Tibial nerve (tissue), 4 donors: Measurements from ENCODE around the gene LRRC25. TPM values are rescaled to one million over a fixed set of nuclear protein-coding genes. Genes with fewer than 3 reads are reported as not detected.

Experiments
- DNase-seq, 2 donors: peaks; one replicate each; pipeline ENCODE4 v3.0.0-alpha.2; 2019; ENCODE audit warnings: low spot score in 2 of 2
- H3K27ac ChIP-seq, 4 donors: fragments of 200-600 bp; sonication (generic) in 3 of 4; one replicate each; pipeline ENCODE4 v1.5.1; 2017 to 2019; ENCODE audit warnings: mild to moderate bottlenecking in 1 of 4
- H3K27me3 ChIP-seq, 2 donors: fragments of 200-600 bp; sonication (generic) in 1 of 2; one replicate each; pipeline versions ENCODE4 v1.5.1 to v1.6.0; 2017 to 2019
- H3K36me3 ChIP-seq, 3 donors: fragments of 200-600 bp; sonication (generic); one replicate each; pipeline ENCODE4 v1.5.1; 2018 to 2019
- H3K4me1 ChIP-seq, 4 donors: fragments of 200-600 bp; sonication (generic) in 3 of 4; one replicate each; pipeline ENCODE4 v1.5.1; 2017 to 2019
- H3K4me3 ChIP-seq, 4 donors: fragments of 200-600 bp; sonication (generic) in 3 of 4; one replicate each; pipeline ENCODE4 v1.5.1; 2017 to 2019; ENCODE audit warnings: mild to moderate bottlenecking in 1 of 4, moderate library complexity in 1 of 4
- H3K9me3 ChIP-seq, 4 donors: fragments of 200-600 bp; sonication (generic) in 3 of 4; one replicate each; pipeline ENCODE4 v1.5.1; 2017 to 2019
- CTCF ChIP-seq, 5 experiments: fragments of 200-600 bp in 3 of 5; fragments of 450-650 bp in 2 of 5; sonication (generic) in 3 of 5; IDR thresholded peaks; one replicate each; pipeline ENCODE4 v1.5.1; 2016 to 2019; ENCODE audit warnings: antibody characterized with exemption in 5 of 5, mild to moderate bottlenecking in 3 of 5, moderate library complexity in 2 of 5
- EP300 ChIP-seq, 2 donors: sonication (generic); formaldehyde crosslinking; IDR thresholded peaks; one replicate each; pipeline ENCODE4 v1.6.1; 2017; ENCODE audit warnings: antibody characterized with exemption in 2 of 2, mild to moderate bottlenecking in 1 of 2
- POLR2A ChIP-seq, 2 donors: fragments of 450-650 bp; IDR thresholded peaks; one replicate each; pipeline ENCODE4 v1.6.1; 2017; ENCODE audit warnings: antibody characterized with exemption in 2 of 2, mild to moderate bottlenecking in 2 of 2, moderate library complexity in 2 of 2
- WGBS, 2 donors: methylation state at CpG; one replicate each; pipeline ENCODE4 v1.1.5; 2018; 5-methylcytosine and 5-hydroxymethylcytosine counted together
- total RNA-seq, 4 donors: library from RNA; depleted of rRNA; stranded (reverse); fragments of >200 nt; gene quantifications; one replicate each; pipeline ENCODE4 v1.1.0, GENCODE V29; 2016

LRRC25 gene
- total RNA-seq, 4 donors from 2014 or later: 9.0 to 13.8 (median 9.8) TPM

- TF ChIP-seq EP300 (IDR thresholded peaks at IDR 0.05): no peak
- TF ChIP-seq CTCF (IDR thresholded peaks at IDR 0.05): no peak
- TF ChIP-seq POLR2A (IDR thresholded peaks at IDR 0.05): no peak
- Histone ChIP-seq H3K4me1 (peaks cover 0 to 80% (median 45%) of the 10 kb centered on the region in 4 donors), H3K9me3 (no peaks in the 10 kb centered on the region), H3K36me3 (peaks cover 0 to 29% (median 0%) of the 10 kb centered on the region in 3 donors), H3K4me3 (peak overlapping the region; percentile 15 to 52 (median 48)), H3K27ac (peak overlapping the region; percentile 26 to 95 (median 86)), H3K27me3 (no peaks in the 10 kb centered on the region)
- WGBS, 2 donors: 18 to 20% methylated on average over 2 to 6 of the region's 77 CpGs
- DNase-seq: no peak
Measured at GRCh38 chr19:18428787-18429674, 31.6 kb upstream of the LRRC25 start.

- H3K27me3 ChIP-seq: no peaks in the 10 kb centered on the region
- peak overlapping the region in 3 of 4 donors; percentile 82 to 95 (median 90) for H3K27ac ChIP-seq
- H3K9me3 ChIP-seq: no peaks in the 10 kb centered on the region
- 73 to 76% methylated on average over 14 to 15 of the region's 17 CpGs for WGBS, 2 donors
- peaks cover 0 to 29% (median 0%) of the 10 kb centered on the region in 3 donors for H3K36me3 ChIP-seq
- peaks cover 0 to 82% (median 51%) of the 10 kb centered on the region in 4 donors for H3K4me1 ChIP-seq
- TF ChIP-seq POLR2A (IDR thresholded peaks at IDR 0.05): no peak
- TF ChIP-seq EP300 (IDR thresholded peaks at IDR 0.05): no peak
- no peak for TF ChIP-seq CTCF (IDR thresholded peaks at IDR 0.05)
- no peak overlapping the region for H3K4me3 ChIP-seq
- no peak for DNase-seq
Measured at GRCh38 chr19:18428173-18428786, 30.9 kb upstream of the LRRC25 start.

- DNase-seq: no peak
- no peaks in the 10 kb centered on the region for H3K27me3 ChIP-seq
- no peaks in the 10 kb centered on the region for H3K9me3 ChIP-seq
- H3K4me3 ChIP-seq: no peak overlapping the region
- TF ChIP-seq CTCF (IDR thresholded peaks at IDR 0.05): no peak
- no peak for TF ChIP-seq POLR2A (IDR thresholded peaks at IDR 0.05)
- TF ChIP-seq EP300 (IDR thresholded peaks at IDR 0.05): no peak
- H3K4me1 ChIP-seq: peaks cover 0 to 82% (median 49%) of the 10 kb centered on the region in 4 donors
- H3K27ac ChIP-seq: peak overlapping the region in 2 of 4 donors; percentile 90 to 95
- 79 to 92% methylated on average over 5 to 12 of the region's 12 CpGs for WGBS, 2 donors
- H3K36me3 ChIP-seq: peaks cover 0 to 29% (median 0%) of the 10 kb centered on the region in 3 donors
Measured at GRCh38 chr19:18427743-18428113, 30.3 kb upstream of the LRRC25 start.

GRCh38 chr19:18427080-18427742 lies 29.8 kb upstream of the LRRC25 start:
- H3K9me3 ChIP-seq: no peaks in the 10 kb centered on the region
- WGBS, 2 donors: 84 to 85% methylated on average over 10 of the region's 16 CpGs
- TF ChIP-seq CTCF (IDR thresholded peaks at IDR 0.05) (no peak), EP300 (IDR thresholded peaks at IDR 0.05) (no peak), POLR2A (IDR thresholded peaks at IDR 0.05) (no peak)
- H3K4me3 ChIP-seq: no peak overlapping the region
- peaks cover 0 to 29% (median 0%) of the 10 kb centered on the region in 3 donors for H3K36me3 ChIP-seq
- DNase-seq: no peak
- H3K27me3 ChIP-seq: no peaks in the 10 kb centered on the region
- peak overlapping the region in 2 of 4 donors; percentile 16 to 95 for H3K27ac ChIP-seq
- H3K4me1 ChIP-seq: peaks cover 0 to 82% (median 50%) of the 10 kb centered on the region in 4 donors
